Measurements from ENCODE around the gene ZNF778. TPM values are rescaled to one million over a fixed set of nuclear protein-coding genes. Genes with fewer than 3 reads are reported as not detected.

Gene ZNF778
- total RNA-seq, 1 donor from 2014 or later: 11.4 TPM

GRCh38 chr16:89248196-89248982 is 30.9 kb downstream of the ZNF778 start:
- no peak for DNase-seq
- POLR2A ChIA-PET: interaction anchor here (2.1 kb wide), 1 partner anchor 31 kb away, joined by 9 read pairs; the partner anchor contains the start of gene ZNF778
- peaks cover 9% of the 10 kb centered on the region for H3K9me3 Mint-ChIP-seq
- no peak for TF ChIP-seq CTCF (IDR thresholded peaks at IDR 0.05)
- peak overlapping the region; percentile 56 for H3K4me3 Mint-ChIP-seq
- peaks cover 5% of the 10 kb centered on the region for H3K4me1 Mint-ChIP-seq
- H3K36me3 Mint-ChIP-seq (ENCODE audit: low read depth): no peaks in the 10 kb centered on the region
- ATAC-seq (ENCODE audit: low read depth): no peak
- no peak overlapping the region for H3K27ac Mint-ChIP-seq
- CTCF ChIA-PET: interaction anchor here (1.1 kb wide), 1 partner anchor 8 kb away, joined by 5 read pairs; no protein-coding TSS in a partner anchor
- H3K27me3 Mint-ChIP-seq: no peaks in the 10 kb centered on the region
- intact Hi-C loops (cut with micrococcal nuclease): loop anchor here (10.0 kb wide), 1 partner anchor 1294 kb away; the partner anchor contains the start of gene BANP

- no peak overlapping the region for H3K4me3 Mint-ChIP-seq
- TF ChIP-seq CTCF (IDR thresholded peaks at IDR 0.05): no peak
- DNase-seq (no peak), ATAC-seq (ENCODE audit: low read depth) (no peak)
- CTCF ChIA-PET: no interaction called here
- peaks cover 15% of the 10 kb centered on the region for H3K4me1 Mint-ChIP-seq
- H3K27ac Mint-ChIP-seq: no peak overlapping the region
- intact Hi-C loops (cut with micrococcal nuclease): no loop called here
- H3K9me3 Mint-ChIP-seq: peaks cover 9% of the 10 kb centered on the region
- peaks cover 24% of the 10 kb centered on the region for H3K27me3 Mint-ChIP-seq
- POLR2A ChIA-PET: interaction anchor here (0.6 kb wide), 2 partner anchors 184 to 622 kb away, joined by 3 to 4 read pairs; no protein-coding TSS in a partner anchor
- H3K36me3 Mint-ChIP-seq (ENCODE audit: low read depth): no peaks in the 10 kb centered on the region
Observed at GRCh38 chr16:89253548-89254287, 36.2 kb downstream of the ZNF778 start.

GRCh38 chr16:89256651-89257254 is 39.2 kb downstream of the ZNF778 start:
- POLR2A ChIA-PET: interaction anchor here (0.5 kb wide), 1 partner anchor 15 kb away, joined by 3 read pairs; no protein-coding TSS in a partner anchor

GRCh38 chr16:89257281-89257731 is 39.8 kb downstream of the ZNF778 start:
- POLR2A ChIA-PET: interaction anchor here (0.5 kb wide), 1 partner anchor 16 kb away, joined by 3 read pairs; no protein-coding TSS in a partner anchor

More at GRCh38 chr16:89256651-89257254, 39.2 kb downstream of the ZNF778 start:
- CTCF ChIA-PET: no interaction called here
- ATAC-seq (ENCODE audit: low read depth): peak; percentile 81
- Mint-ChIP-seq H3K27me3 (peaks cover 31% of the 10 kb centered on the region), H3K9me3 (no peaks in the 10 kb centered on the region), H3K4me3 (no peak overlapping the region), H3K4me1 (peaks cover 15% of the 10 kb centered on the region), H3K27ac (no peak overlapping the region), H3K36me3 (ENCODE audit: low read depth) (no peaks in the 10 kb centered on the region)
- intact Hi-C loops (cut with micrococcal nuclease): loop anchor here (2.0 kb wide), 1 partner anchor 256 kb away; no protein-coding TSS in a partner anchor
- DNase-seq: peak; percentile 34
- TF ChIP-seq CTCF (IDR thresholded peaks at IDR 0.05): no peak

More at GRCh38 chr16:89257281-89257731, 39.8 kb downstream of the ZNF778 start:
- TF ChIP-seq CTCF (IDR thresholded peaks at IDR 0.05): no peak
- Mint-ChIP-seq H3K4me3 (peak overlapping the region; percentile 56), H3K27me3 (peaks cover 31% of the 10 kb centered on the region), H3K4me1 (peaks cover 15% of the 10 kb centered on the region), H3K36me3 (ENCODE audit: low read depth) (no peaks in the 10 kb centered on the region), H3K9me3 (no peaks in the 10 kb centered on the region), H3K27ac (no peak overlapping the region)
- no peak for DNase-seq
- intact Hi-C loops (cut with micrococcal nuclease): loop anchor here (2.0 kb wide), 1 partner anchor 255 kb away; no protein-coding TSS in a partner anchor
- CTCF ChIA-PET: no interaction called here
- no peak for ATAC-seq (ENCODE audit: low read depth)

Measured in activated B cell treated with CpG ODN at 0.5 μM for 24 hours (primary cell).